AG04449 (cell line): ENCODE results near the gene RRP7A.
A peak's percentile ranks its signal among the peaks of the same experiment; 100 is the strongest.
"Not testable (repeated sequence)": the region's sequence is repeated elsewhere in the genome, so short reads cannot be mapped to it uniquely, and the experiment has no call there.

Source experiments
- CTCF ChIA-PET: fragments of 350-600 bp; formaldehyde crosslinking; extraction: SDS; loops from one replicate; lab custom pipeline; 2021; ENCODE audit warnings: antibody characterized with exemption; lab: Yijun Ruan, JAX
- POLR2A ChIA-PET: fragments of 400-600, 350-600 bp; formaldehyde crosslinking; extraction: SDS; loops from one replicate; lab custom pipeline; 2020; ENCODE audit warnings: antibody characterized with exemption, inconsistent platforms; lab: Yijun Ruan, JAX
- DNase-seq: peaks from one replicate; pipeline ENCODE4 v3.0.0-alpha.2; 2010; ENCODE audit warnings: low read depth, low spot score
- H3K4me3 ChIP-seq: 2 replicates; pipeline ENCODE4 v1.5.1; 2011; ENCODE audit warnings: low read depth, mild to moderate bottlenecking, control low read depth, low read length
- TF ChIP-seq, protein P1 (sequence below): IDR thresholded peaks from one replicate; pipeline ENCODE4 v1.5.1; 2011; ENCODE audit warnings: mild to moderate bottlenecking, moderate library complexity, low read length, control low read depth, inconsistent platforms; ENCODE audit not compliant: insufficient read depth; ENCODE audit errors: missing control alignments

Gene RRP7A

DNA sequence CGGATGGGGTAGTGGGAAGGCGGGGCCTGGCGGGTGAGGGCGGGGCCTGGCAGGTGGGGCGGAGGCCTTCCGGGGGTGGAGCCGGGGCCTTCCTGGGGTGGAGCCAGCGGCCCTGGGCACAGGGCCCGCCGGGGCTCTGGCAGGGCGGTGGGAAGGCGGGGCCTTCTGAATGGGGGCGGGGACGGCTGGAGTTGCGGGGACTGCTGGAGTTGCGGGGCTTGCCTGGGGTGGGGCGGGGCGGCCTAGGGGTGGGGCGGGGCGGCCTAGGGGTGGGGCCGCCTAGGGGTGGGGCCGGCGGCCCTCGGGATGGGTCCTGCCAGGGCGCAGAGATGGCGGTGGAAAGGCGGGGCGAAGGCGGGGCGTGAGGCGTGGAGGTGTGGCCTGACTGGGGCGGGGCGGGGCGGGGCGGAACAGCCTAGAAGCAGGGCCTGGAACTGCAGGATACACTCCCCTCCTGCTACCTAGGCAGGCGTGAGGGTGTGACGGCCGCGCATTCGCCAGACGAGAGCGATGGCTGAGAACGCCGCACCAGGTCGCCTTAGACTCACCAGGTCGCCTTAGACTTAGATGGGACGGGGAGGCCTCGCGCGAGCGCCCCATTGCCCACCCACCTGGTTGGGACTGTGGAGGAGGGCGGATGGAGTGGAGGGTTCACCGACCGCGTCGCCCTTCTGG lies 19.3 kb downstream of the RRP7A start:
- TF ChIP-seq, protein P1, sequence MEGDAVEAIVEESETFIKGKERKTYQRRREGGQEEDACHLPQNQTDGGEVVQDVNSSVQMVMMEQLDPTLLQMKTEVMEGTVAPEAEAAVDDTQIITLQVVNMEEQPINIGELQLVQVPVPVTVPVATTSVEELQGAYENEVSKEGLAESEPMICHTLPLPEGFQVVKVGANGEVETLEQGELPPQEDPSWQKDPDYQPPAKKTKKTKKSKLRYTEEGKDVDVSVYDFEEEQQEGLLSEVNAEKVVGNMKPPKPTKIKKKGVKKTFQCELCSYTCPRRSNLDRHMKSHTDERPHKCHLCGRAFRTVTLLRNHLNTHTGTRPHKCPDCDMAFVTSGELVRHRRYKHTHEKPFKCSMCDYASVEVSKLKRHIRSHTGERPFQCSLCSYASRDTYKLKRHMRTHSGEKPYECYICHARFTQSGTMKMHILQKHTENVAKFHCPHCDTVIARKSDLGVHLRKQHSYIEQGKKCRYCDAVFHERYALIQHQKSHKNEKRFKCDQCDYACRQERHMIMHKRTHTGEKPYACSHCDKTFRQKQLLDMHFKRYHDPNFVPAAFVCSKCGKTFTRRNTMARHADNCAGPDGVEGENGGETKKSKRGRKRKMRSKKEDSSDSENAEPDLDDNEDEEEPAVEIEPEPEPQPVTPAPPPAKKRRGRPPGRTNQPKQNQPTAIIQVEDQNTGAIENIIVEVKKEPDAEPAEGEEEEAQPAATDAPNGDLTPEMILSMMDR, result no peak
- ChIA-PET CTCF (no interaction called here), POLR2A (no interaction called here)
- no peak for DNase-seq
- H3K4me3 ChIP-seq, result peak overlapping the region; percentile 41

DNA sequence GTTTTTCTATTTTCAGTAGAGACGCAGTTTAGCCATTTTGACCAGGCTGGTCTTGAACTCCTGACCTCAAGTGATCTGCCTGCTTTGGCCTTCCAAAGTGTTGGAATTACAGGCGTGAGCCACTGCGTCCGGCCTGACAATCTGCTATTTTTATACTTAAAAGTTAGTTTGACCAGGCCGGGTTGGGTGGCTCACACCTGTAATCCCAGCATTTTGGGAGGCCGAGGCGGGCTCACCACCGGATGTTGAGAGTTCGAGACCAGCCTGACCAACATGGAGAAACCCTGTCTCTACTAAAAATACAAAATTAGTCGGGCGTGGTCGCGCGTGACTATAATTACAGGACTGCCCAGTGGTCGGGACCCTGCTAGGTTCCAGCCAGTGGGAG lies 19.8 kb downstream of the RRP7A start:
- CTCF ChIA-PET, POLR2A ChIA-PET, DNase-seq: not testable (repeated sequence)
- peak overlapping the region; percentile 30; the same call in 1 of the 2 replicates for H3K4me3 ChIP-seq

DNA sequence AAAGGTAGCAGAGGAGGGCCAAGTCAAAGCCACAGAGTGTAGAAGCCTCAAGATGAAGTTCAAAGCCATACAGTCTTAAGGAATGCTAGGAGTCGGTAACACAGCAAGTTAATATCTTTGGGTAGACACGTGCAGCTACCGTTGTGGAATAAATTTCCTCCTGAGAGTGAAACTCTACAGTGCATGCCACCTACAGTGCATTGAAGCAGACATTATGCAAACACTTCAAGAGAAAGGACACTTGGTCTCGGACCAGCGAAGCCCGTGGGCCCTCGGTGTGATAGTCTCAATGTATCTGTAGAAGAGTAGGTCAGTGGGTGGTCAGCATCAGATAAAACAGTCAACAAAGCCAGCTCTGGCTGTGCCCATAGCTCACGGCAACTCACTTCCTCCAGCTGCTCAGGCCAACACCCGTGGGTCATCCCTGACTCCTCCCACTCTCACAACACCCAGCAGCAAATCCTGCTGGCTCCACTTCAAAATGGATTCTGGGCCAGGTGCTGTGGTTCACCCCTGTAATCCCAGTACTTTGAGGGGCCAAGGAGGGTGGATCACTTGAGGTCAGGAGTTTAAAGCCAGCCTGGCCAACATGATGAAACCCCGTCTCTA lies 24.0 kb downstream of the RRP7A start:
- DNase-seq, H3K4me3 ChIP-seq, CTCF ChIA-PET, POLR2A ChIA-PET: not testable (repeated sequence)

- ChIA-PET POLR2A (no interaction called here), CTCF (no interaction called here)
- TF ChIP-seq, protein P1, result no peak
- DNase-seq, result no peak
- H3K4me3 ChIP-seq, result no peak overlapping the region
These were observed 26.2 kb downstream of the RRP7A start for GRCh38 chr22:42493393-42493792.

DNA sequence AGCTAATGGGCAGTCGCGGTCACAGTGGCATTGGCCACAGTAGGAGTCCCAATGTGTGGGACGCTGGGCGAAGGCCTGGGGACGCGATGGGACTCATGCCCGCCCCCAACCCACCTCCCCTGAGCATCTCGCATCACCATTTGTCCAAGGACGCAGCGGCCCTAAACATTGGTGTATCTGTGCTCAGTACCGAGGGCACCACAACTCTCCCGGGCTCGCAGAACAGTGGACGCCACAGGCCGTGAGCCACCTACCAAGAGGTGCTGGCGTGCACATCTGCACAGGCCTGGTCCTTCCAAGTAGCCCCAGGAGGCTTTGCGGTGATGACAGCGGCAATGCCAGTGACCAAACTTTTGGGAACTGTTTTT lies 27.3 kb downstream of the RRP7A start:
- CTCF ChIA-PET, result interaction anchor here (1.1 kb wide), 1 partner anchor 19 kb away, joined by 3 read pairs; no protein-coding TSS in a partner anchor

DNA sequence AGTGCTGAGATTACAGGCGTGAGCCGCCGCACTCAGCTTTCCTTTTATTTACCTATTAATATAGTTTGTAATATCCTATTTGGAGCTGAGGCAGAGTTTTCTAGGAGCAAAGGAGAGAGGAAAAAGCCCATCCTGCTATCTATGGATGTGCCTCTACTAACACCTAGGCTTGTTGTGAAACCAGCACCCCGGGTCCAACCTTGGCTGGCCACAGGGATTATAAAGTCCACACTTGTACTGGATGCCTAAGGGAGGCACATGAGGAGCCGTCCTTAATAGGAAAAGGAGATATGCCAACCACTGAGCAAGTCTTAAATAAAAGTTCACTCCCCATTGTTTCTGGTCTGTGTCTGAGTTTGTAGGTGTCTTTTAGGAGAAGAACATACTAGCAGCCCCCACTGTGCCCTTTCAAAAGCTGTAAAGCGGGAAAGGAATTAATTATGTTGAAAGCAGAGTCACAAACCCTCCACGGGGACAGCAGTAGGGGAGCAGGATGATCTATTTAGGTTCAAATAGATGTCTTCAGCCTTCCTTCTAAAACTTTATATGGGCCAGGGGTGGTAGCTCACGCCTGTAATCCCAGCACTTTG lies 29.3 kb downstream of the RRP7A start:
- TF ChIP-seq, protein P1, result no peak
- CTCF ChIA-PET, result no interaction called here
- POLR2A ChIA-PET, result interaction anchor here (0.6 kb wide), 1 partner anchor 124 kb away, joined by 3 read pairs; the partner anchor contains the start of gene POLDIP3
- no peak for DNase-seq
- no peak overlapping the region for H3K4me3 ChIP-seq

More for the DNA sequence above, 27.3 kb downstream of the RRP7A start:
- H3K4me3 ChIP-seq, result no peak overlapping the region
- no peak for DNase-seq
- POLR2A ChIA-PET, result no interaction called here
- TF ChIP-seq, protein P1, result no peak

GRCh38 chr22:42489000-42489399 lies 30.6 kb downstream of the RRP7A start:
- ChIA-PET POLR2A (no interaction called here), CTCF (no interaction called here)
- no peak for DNase-seq
- no peak overlapping the region for H3K4me3 ChIP-seq
- TF ChIP-seq, protein P1, result no peak
